Activated CD8-positive, alpha-beta memory T cell treated with anti-CD3 and anti-CD28 coated beads, Interleukin-2, amount 50 U/mL, for 4 hours (primary cell): Measurements from ENCODE around the gene ANXA3.
"Not testable (repeated sequence)": the region's sequence is repeated elsewhere in the genome, so short reads cannot be mapped to it uniquely, and the experiment has no call there.

ENCODE experiments used
- DNase-seq: peaks from one replicate; pipeline ENCODE4 v3.0.0-alpha.2; 2020

Gene ANXA3

GRCh38 chr4:78581618-78582017 lies 30.0 kb downstream of the ANXA3 start:
- no peak for DNase-seq

GRCh38 chr4:78584863-78585547 lies 33.4 kb downstream of the ANXA3 start:
- no peak for DNase-seq

- no peak for DNase-seq
Measured at GRCh38 chr4:78585633-78586032, 34.1 kb downstream of the ANXA3 start.

- no peak for DNase-seq
Measured at GRCh38 chr4:78588894-78589545, 37.5 kb downstream of the ANXA3 start.

- DNase-seq = no peak
Measured at GRCh38 chr4:78591404-78591803, 39.8 kb downstream of the ANXA3 start.

- no peak for DNase-seq
Measured at GRCh38 chr4:78592088-78592783, 40.7 kb downstream of the ANXA3 start.

- no peak for DNase-seq
Measured at GRCh38 chr4:78596111-78596742, 44.7 kb downstream of the ANXA3 start.

- DNase-seq = not testable (repeated sequence)
Measured at GRCh38 chr4:78598431-78598830, 46.9 kb downstream of the ANXA3 start.

GRCh38 chr4:78599147-78599546 lies 47.6 kb downstream of the ANXA3 start:
- DNase-seq = no peak

- DNase-seq = no peak
Measured at GRCh38 chr4:78599931-78600375, 48.4 kb downstream of the ANXA3 start.

- no peak for DNase-seq
Measured at GRCh38 chr4:78601013-78601412, 49.4 kb downstream of the ANXA3 start.

- no peak for DNase-seq
Measured at GRCh38 chr4:78602334-78602733, 50.8 kb downstream of the ANXA3 start.

GRCh38 chr4:78603384-78603783 lies 51.8 kb downstream of the ANXA3 start:
- no peak for DNase-seq

- no peak for DNase-seq
Measured at GRCh38 chr4:78604988-78605387, 53.4 kb downstream of the ANXA3 start.

- DNase-seq = no peak
Measured at GRCh38 chr4:78606035-78606434, 54.5 kb downstream of the ANXA3 start.

GRCh38 chr4:78606530-78607095 lies 55.0 kb downstream of the ANXA3 start:
- DNase-seq = no peak

GRCh38 chr4:78608684-78609083 lies 57.1 kb downstream of the ANXA3 start:
- DNase-seq = no peak

GRCh38 chr4:78609580-78609979 lies 58.0 kb downstream of the ANXA3 start:
- DNase-seq = no peak

- DNase-seq = no peak
Measured at GRCh38 chr4:78610546-78611214, 59.1 kb downstream of the ANXA3 start.

- DNase-seq = no peak
Measured at GRCh38 chr4:78611215-78611558, 59.6 kb downstream of the ANXA3 start.

- no peak for DNase-seq
Measured at GRCh38 chr4:78612398-78613178, 61.0 kb downstream of the ANXA3 start.
